PC-9 (cell line): ENCODE data around the gene MGAT3. TPM values are rescaled to one million over a fixed set of nuclear protein-coding genes. Genes with fewer than 3 reads are reported as not detected.

ENCODE experiments used
- BruUV-seq: library from RNA; stranded (reverse); fragments of 400-500 nt; replicated peaks from 2 replicates; lab custom pipeline; 2021; lab: Mats Ljungman, UMichigan
- CTCF ChIA-PET: fragments of 300-600 bp; sonication (Branson Sonifier 250); formaldehyde crosslinking; loops from one replicate; lab custom pipeline; 2022; ENCODE audit warnings: antibody characterized with exemption; lab: Charles Lee
- POLR2A ChIA-PET: fragments of 300-600 bp; sonication (Branson Sonifier 250); formaldehyde crosslinking; loops from one replicate; lab custom pipeline; 2022; ENCODE audit warnings: antibody characterized with exemption; ENCODE audit not compliant: unreplicated experiment; lab: Charles Lee
- DNase-seq, 2 experiments: peaks; one replicate each; pipeline versions ENCODE4 v3.0.0 to v3.0.0-alpha.2; 2015 to 2022; ENCODE audit warnings: mixed read lengths in 1 of 2
- H2AFZ ChIP-seq: fragments of 200-600 bp; sonication (generic); 2 replicates; pipeline ENCODE4 v1.8.1; 2017; ENCODE audit warnings: antibody characterized with exemption
- H3F3A ChIP-seq: fragments of 200-600 bp; sonication (generic); 2 replicates; pipeline ENCODE4 v1.8.1; 2017; ENCODE audit warnings: antibody characterized with exemption, mild to moderate bottlenecking, low read depth; ENCODE audit not compliant: insufficient read depth
- H3K27ac ChIP-seq: fragments of 200-600 bp; sonication (generic); 2 replicates; pipeline ENCODE4 v1.6.1; 2016; ENCODE audit warnings: mixed run types
- H3K27me3 ChIP-seq: fragments of 200-600 bp; sonication (generic); 2 replicates; pipeline ENCODE4 v1.6.1; 2016; ENCODE audit warnings: low read depth, mixed run types; ENCODE audit not compliant: insufficient read depth
- H3K36me3 ChIP-seq: fragments of 200-600 bp; sonication (generic); 2 replicates; pipeline ENCODE4 v1.6.1; 2016; ENCODE audit warnings: low read depth, mixed run types
- H3K4me1 ChIP-seq: fragments of 200-600 bp; sonication (generic); replicated peaks from 2 replicates; pipeline ENCODE4 v1.6.1; 2016; ENCODE audit warnings: mixed run types; ENCODE audit not compliant: insufficient read depth
- H3K4me2 ChIP-seq: fragments of 200-600 bp; sonication (generic); 2 replicates; pipeline ENCODE4 v1.6.1; 2017; ENCODE audit warnings: mixed run types
- H3K4me3 ChIP-seq: fragments of 200-600 bp; sonication (generic); 2 replicates; pipeline ENCODE4 v1.6.1; 2016; ENCODE audit warnings: mixed run types
- H3K79me2 ChIP-seq: fragments of 200-600 bp; sonication (generic); 2 replicates; pipeline ENCODE4 v1.6.1; 2017; ENCODE audit warnings: low read depth, mixed run types
- H3K9me2 ChIP-seq: fragments of 200-600 bp; sonication (generic); 2 replicates; pipeline ENCODE4 v1.8.1; 2017; ENCODE audit warnings: mild to moderate bottlenecking; ENCODE audit not compliant: insufficient read depth
- H3K9me3 ChIP-seq: fragments of 200-600 bp; sonication (generic); 2 replicates; pipeline ENCODE4 v1.8.1; 2016; ENCODE audit warnings: low read depth; ENCODE audit not compliant: insufficient read depth
- H4K20me1 ChIP-seq: fragments of 200-600 bp; sonication (generic); 2 replicates; pipeline ENCODE4 v1.8.1; 2017; ENCODE audit not compliant: insufficient read depth
- EZH2 ChIP-seq: fragments of 200-600 bp; sonication (generic); IDR thresholded peaks from 2 replicates; pipeline ENCODE4 v1.8.0; 2017; ENCODE audit warnings: antibody characterized with exemption, low read depth
- intact Hi-C: fragments of 100-400 bp; cut with micrococcal nuclease; formaldehyde crosslinking; loops from one replicate; pipeline ENCODE4 v1.10.0; 2022; ENCODE audit not compliant: unreplicated experiment
- total RNA-seq: library from RNA; stranded (reverse); gene quantifications from 2 replicates; pipeline ENCODE4 v1.2.3, GENCODE V29; 2021
- TF ChIP-seq, protein P1 (sequence below): fragments of 200-600 bp; sonication (generic); conservative IDR thresholded peaks from 2 replicates; pipeline ENCODE4 v1.6.1; 2017; ENCODE audit warnings: mixed run types, antibody characterized with exemption, mild to moderate bottlenecking, moderate library complexity

MGAT3 gene
- total RNA-seq, 1 experiment from 2014 or later, result not detected

DNA sequence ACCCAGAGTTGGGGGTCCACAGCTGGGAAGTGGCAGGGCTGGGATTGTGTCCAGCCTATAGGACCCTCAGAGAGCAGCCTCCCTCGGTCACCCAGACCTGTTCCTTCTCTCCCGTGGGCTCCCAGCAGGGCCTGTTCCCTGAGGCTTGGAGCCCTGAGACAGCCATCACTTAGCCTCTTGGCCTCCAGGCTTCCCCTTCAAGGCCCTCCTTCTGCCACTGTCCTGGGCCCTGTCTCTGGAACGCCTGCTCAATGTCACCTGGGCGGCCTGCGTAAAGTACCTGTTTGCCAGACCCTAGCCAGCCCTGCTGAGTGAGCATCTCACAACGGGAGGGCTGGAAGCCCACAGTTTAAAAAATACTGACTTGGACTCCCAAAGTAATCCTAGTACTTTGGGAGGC, 6.5 kb downstream of the MGAT3 start:
- H3K79me2 ChIP-seq, result no peaks in the 10 kb centered on the region
- ChIA-PET POLR2A (no interaction called here), CTCF (no interaction called here)
- H3F3A ChIP-seq, result peaks cover 4% of the 10 kb centered on the region
- no peak for DNase-seq
- H3K4me3 ChIP-seq, result no peak overlapping the region
- BruUV-seq, result no TSS peak
- H3K4me2 ChIP-seq, result no peak overlapping the region
- peaks cover 5% of the 10 kb centered on the region for H3K27me3 ChIP-seq
- intact Hi-C loops, result no loop called here
- H3K27ac ChIP-seq, result no peak overlapping the region
- H3K4me1 ChIP-seq, result peaks cover 4% of the 10 kb centered on the region; the same call in 1 of the 2 replicates
- H3K9me3 ChIP-seq, result no peaks in the 10 kb centered on the region
- no peak overlapping the region for H2AFZ ChIP-seq
- no peaks in the 10 kb centered on the region for H3K36me3 ChIP-seq
- no peak for TF ChIP-seq EZH2
- TF ChIP-seq, protein P1, sequence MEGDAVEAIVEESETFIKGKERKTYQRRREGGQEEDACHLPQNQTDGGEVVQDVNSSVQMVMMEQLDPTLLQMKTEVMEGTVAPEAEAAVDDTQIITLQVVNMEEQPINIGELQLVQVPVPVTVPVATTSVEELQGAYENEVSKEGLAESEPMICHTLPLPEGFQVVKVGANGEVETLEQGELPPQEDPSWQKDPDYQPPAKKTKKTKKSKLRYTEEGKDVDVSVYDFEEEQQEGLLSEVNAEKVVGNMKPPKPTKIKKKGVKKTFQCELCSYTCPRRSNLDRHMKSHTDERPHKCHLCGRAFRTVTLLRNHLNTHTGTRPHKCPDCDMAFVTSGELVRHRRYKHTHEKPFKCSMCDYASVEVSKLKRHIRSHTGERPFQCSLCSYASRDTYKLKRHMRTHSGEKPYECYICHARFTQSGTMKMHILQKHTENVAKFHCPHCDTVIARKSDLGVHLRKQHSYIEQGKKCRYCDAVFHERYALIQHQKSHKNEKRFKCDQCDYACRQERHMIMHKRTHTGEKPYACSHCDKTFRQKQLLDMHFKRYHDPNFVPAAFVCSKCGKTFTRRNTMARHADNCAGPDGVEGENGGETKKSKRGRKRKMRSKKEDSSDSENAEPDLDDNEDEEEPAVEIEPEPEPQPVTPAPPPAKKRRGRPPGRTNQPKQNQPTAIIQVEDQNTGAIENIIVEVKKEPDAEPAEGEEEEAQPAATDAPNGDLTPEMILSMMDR, result no peak
- no peaks in the 10 kb centered on the region for H4K20me1 ChIP-seq
- H3K9me2 ChIP-seq, result no peaks in the 10 kb centered on the region

- TF ChIP-seq, protein P1, result no peak
- TF ChIP-seq EZH2, result no peak
- no peak overlapping the region for H3K4me2 ChIP-seq
- intact Hi-C loops, result no loop called here
- POLR2A ChIA-PET, result interaction anchor here (0.6 kb wide), 1 partner anchor 61 kb away, joined by 15 read pairs; no protein-coding TSS in a partner anchor
- H4K20me1 ChIP-seq, result no peaks in the 10 kb centered on the region
- H3F3A ChIP-seq, result no peaks in the 10 kb centered on the region; the same call in 1 of the 2 replicates
- no peak overlapping the region for H3K4me3 ChIP-seq
- H3K27me3 ChIP-seq, result peaks cover 6% of the 10 kb centered on the region; the same call in 1 of the 2 replicates
- peaks cover 4% of the 10 kb centered on the region; the same call in 1 of the 2 replicates for H3K4me1 ChIP-seq
- BruUV-seq, result no TSS peak
- H3K79me2 ChIP-seq, result no peaks in the 10 kb centered on the region
- no peak overlapping the region for H3K27ac ChIP-seq
- no peaks in the 10 kb centered on the region for H3K9me3 ChIP-seq
- no peaks in the 10 kb centered on the region for H3K9me2 ChIP-seq
- H3K36me3 ChIP-seq, result no peaks in the 10 kb centered on the region
- no peak overlapping the region for H2AFZ ChIP-seq
- CTCF ChIA-PET, result interaction anchor here (0.5 to 0.7 kb wide), 2 partner anchors 28 to 30 kb away, joined by 3 to 7 read pairs; no protein-coding TSS in a partner anchor
- DNase-seq, result peak; percentile 49 to 77
Measured at GRCh38 chr22:39463931-39464390, 7.1 kb downstream of the MGAT3 start.

GRCh38 chr22:39466228-39467006, 9.6 kb downstream of the MGAT3 start:
- ChIA-PET POLR2A (no interaction called here), CTCF (no interaction called here)
- Histone ChIP-seq H3K4me2 (no peak overlapping the region), H3K27ac (no peak overlapping the region), H3K9me3 (no peaks in the 10 kb centered on the region), H3K9me2 (no peaks in the 10 kb centered on the region), H3K36me3 (no peaks in the 10 kb centered on the region), H3K27me3 (peaks cover 11% of the 10 kb centered on the region), H4K20me1 (no peaks in the 10 kb centered on the region), H3K79me2 (no peaks in the 10 kb centered on the region), H2AFZ (no peak overlapping the region), H3F3A (no peaks in the 10 kb centered on the region; the same call in 1 of the 2 replicates), H3K4me1 (peaks cover 6% of the 10 kb centered on the region), H3K4me3 (no peak overlapping the region)
- DNase-seq, result no peak
- no peak for TF ChIP-seq EZH2
- TF ChIP-seq, protein P1, result no peak
- intact Hi-C loops, result no loop called here
- no TSS peak for BruUV-seq
